Measurements from ENCODE around the gene KLHDC9.

DNA sequence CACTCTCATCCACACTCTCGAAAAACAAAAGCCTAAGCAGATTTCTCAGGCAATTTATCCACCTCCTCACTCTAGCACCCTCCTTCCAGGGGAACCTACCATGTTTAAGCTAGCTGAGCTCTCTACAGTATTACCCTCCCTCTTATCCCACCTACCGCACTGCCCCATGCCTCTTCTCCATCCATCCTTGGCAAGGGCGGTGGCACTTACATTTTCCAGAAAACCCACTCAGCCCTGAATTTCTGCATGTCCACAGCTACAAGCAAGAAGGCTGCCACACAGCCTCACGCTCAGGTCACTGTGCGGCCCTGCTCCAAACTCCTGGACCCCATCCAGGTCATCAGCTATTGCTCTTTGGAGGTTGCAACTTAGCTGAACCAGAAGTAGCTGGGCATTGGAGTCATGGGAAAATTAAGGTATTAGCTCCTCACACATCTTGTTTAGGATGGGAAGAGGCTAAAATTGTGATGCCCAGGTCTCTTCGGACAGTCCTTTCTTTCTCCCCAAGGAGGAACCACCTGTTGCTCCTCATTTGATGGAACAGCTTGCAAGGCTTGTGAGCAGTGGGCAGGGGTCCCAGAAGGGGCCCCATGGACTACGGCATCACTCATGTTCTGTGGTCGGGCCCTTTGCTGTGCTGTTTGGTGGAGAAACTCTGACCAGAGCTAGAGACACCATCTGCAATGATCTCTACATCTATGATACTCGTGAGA, 1.1 kb downstream of the KLHDC9 start:
- TF ChIP-seq, protein P1, sequence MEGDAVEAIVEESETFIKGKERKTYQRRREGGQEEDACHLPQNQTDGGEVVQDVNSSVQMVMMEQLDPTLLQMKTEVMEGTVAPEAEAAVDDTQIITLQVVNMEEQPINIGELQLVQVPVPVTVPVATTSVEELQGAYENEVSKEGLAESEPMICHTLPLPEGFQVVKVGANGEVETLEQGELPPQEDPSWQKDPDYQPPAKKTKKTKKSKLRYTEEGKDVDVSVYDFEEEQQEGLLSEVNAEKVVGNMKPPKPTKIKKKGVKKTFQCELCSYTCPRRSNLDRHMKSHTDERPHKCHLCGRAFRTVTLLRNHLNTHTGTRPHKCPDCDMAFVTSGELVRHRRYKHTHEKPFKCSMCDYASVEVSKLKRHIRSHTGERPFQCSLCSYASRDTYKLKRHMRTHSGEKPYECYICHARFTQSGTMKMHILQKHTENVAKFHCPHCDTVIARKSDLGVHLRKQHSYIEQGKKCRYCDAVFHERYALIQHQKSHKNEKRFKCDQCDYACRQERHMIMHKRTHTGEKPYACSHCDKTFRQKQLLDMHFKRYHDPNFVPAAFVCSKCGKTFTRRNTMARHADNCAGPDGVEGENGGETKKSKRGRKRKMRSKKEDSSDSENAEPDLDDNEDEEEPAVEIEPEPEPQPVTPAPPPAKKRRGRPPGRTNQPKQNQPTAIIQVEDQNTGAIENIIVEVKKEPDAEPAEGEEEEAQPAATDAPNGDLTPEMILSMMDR (IDR thresholded peaks at IDR 0.05): no peak
- no peak for TF ChIP-seq ZFX (IDR thresholded peaks at IDR 0.05; ENCODE audit: borderline replicate concordance)
